ENCODE data around the gene TLE6.
A peak's percentile ranks its signal among the peaks of the same experiment; 100 is the strongest.

The TLE6 gene

DNA sequence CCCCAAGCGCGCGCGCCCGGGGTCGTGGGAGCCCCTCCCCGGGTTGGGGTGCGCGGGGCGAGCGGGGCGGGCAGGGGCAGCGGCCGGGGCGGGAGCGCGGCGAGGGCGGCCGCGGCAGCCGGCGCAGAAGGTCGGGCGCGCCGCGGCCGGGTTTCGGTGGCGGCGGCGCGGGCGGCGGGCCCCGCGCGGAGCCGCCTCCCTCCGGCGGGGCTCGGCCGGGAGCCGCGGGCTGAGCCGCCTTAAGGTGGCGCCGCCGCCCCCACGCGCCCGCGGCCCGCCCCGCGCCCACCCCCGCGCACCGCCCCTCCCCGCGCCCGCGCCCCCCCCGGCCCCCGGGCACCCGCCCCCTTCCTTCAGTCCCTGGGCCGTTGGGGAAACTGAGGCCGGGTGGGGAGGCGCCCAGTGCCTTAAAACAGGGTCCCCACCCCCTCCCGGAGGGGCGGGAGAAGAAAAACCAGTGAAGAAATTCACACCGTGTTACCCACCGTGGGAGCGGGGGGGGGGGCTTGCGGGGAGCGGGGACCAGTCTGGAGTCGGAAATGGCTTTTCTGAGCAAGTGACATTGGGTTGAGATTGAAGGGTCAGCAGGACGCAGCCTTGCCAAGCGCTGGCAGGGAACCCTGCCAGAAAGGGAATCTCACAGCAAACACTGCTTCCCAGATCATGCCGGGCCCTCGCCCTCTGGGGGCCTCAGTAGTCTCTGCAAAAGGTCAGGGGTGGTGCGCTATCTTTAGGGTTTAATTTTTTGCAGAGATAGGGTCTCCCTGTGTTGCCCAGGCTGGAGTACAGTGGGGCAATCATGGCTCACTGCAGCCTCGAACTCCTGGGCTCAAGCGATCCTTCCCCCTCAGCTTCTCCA lies 51.9 kb downstream of the TLE6 start, which contains the start of gene TLE2:
Gene TLE2, minus strand, starts transcription at position 216 of the 859 bp plus-strand sequence. CDS start 376 bp downstream, outside the sequence.
- no peak for FAIRE-seq
- DNase-seq (ENCODE audit: insufficient read length, low spot score), result no peak
- TF ChIP-seq, protein P1, sequence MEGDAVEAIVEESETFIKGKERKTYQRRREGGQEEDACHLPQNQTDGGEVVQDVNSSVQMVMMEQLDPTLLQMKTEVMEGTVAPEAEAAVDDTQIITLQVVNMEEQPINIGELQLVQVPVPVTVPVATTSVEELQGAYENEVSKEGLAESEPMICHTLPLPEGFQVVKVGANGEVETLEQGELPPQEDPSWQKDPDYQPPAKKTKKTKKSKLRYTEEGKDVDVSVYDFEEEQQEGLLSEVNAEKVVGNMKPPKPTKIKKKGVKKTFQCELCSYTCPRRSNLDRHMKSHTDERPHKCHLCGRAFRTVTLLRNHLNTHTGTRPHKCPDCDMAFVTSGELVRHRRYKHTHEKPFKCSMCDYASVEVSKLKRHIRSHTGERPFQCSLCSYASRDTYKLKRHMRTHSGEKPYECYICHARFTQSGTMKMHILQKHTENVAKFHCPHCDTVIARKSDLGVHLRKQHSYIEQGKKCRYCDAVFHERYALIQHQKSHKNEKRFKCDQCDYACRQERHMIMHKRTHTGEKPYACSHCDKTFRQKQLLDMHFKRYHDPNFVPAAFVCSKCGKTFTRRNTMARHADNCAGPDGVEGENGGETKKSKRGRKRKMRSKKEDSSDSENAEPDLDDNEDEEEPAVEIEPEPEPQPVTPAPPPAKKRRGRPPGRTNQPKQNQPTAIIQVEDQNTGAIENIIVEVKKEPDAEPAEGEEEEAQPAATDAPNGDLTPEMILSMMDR (IDR thresholded peaks at IDR 0.05; ENCODE audit: insufficient read depth, missing control alignments), result no peak

- no peak for FAIRE-seq
- TF ChIP-seq, protein P1 (IDR thresholded peaks at IDR 0.05; ENCODE audit: insufficient read depth, missing control alignments), result no peak
Measured at GRCh38 chr19:3031607-3031867, 54.2 kb downstream of the TLE6 start.

GRCh38 chr19:3033595-3034405 lies 56.4 kb downstream of the TLE6 start:
- TF ChIP-seq, protein P1 (IDR thresholded peaks at IDR 0.05; ENCODE audit: insufficient read depth, missing control alignments), result no peak
- FAIRE-seq, result no peak

More at GRCh38 chr19:3031607-3031867, 54.2 kb downstream of the TLE6 start:
- DNase-seq (ENCODE audit: insufficient read length, low spot score), result no peak

DNA sequence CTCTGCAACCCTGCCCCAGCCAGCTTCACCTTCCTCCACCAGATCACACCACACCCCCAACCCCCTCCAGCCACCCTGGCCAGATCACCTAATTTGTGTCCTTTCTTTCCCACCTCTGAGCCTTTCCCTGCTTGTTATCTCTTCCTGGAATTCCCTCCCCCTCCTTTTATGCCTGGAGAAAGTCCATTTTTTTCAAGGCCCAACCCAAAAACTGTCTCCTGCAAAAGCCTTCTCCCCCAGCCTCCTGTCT lies 57.0 kb downstream of the TLE6 start:
- DNase-seq (ENCODE audit: insufficient read length, low spot score) (no peak), FAIRE-seq (no peak)
- TF ChIP-seq, protein P1 (IDR thresholded peaks at IDR 0.05; ENCODE audit: insufficient read depth, missing control alignments), result no peak

More at GRCh38 chr19:3033595-3034405, 56.4 kb downstream of the TLE6 start:
- no peak for DNase-seq (ENCODE audit: insufficient read length, low spot score)

GRCh38 chr19:3034656-3035541 lies 57.5 kb downstream of the TLE6 start:
- TF ChIP-seq, protein P1 (IDR thresholded peaks at IDR 0.05; ENCODE audit: insufficient read depth, missing control alignments), result no peak
- no peak for FAIRE-seq
- no peak for DNase-seq (ENCODE audit: insufficient read length, low spot score)

DNA sequence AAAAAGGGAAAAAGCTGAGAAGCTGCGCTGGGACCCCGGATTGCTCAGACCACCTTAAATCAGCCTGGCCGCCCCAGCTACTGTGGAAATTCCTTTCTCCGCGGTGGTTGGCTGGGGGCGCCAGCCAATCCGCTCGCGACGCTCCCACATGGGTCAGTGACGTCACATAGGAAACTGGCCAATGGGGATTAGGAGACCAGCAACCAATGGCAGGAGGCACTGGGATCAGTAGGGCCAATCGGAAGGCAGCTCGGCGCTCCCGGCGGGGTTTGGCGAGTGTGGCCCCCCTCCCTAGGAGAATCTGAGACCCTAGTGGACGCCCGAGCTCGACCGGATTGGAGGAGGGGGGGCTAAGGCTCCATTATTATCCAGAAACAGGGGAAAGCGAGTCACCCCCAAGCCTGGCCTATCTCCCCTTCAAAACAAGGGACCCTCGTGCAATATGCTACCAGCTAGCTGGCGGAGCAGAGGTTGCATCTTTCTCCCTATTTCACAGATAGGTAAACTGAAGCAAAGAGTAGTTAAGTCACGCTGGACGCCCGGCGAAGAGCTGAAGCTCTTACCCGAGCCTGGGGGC lies 58.3 kb downstream of the TLE6 start:
- TF ChIP-seq, protein P1 (IDR thresholded peaks at IDR 0.05; ENCODE audit: insufficient read depth, missing control alignments), result no peak
- FAIRE-seq (no peak), DNase-seq (ENCODE audit: insufficient read length, low spot score) (peak; percentile 98)
